OCI-LY1 (cell line): Measurements from ENCODE around the gene OLIG2.

Experiments used
- EZH2 ChIP-seq: fragments of 200-600 bp; sonication (generic), shearing (Covaris generic); IDR thresholded peaks from 2 replicates; pipeline ENCODE4 v1.8.0; 2017; ENCODE audit warnings: borderline replicate concordance, mixed run types, mild to moderate bottlenecking, antibody characterized with exemption, low read length, moderate library complexity, mixed read lengths
- TF ChIP-seq, protein P1 (sequence below): fragments of 200-600 bp; sonication (generic), shearing (Covaris generic); IDR thresholded peaks from 2 replicates; pipeline ENCODE4 v1.5.1; 2017; ENCODE audit warnings: mild to moderate bottlenecking, antibody characterized with exemption, low read length, moderate library complexity, mixed read lengths

DNA sequence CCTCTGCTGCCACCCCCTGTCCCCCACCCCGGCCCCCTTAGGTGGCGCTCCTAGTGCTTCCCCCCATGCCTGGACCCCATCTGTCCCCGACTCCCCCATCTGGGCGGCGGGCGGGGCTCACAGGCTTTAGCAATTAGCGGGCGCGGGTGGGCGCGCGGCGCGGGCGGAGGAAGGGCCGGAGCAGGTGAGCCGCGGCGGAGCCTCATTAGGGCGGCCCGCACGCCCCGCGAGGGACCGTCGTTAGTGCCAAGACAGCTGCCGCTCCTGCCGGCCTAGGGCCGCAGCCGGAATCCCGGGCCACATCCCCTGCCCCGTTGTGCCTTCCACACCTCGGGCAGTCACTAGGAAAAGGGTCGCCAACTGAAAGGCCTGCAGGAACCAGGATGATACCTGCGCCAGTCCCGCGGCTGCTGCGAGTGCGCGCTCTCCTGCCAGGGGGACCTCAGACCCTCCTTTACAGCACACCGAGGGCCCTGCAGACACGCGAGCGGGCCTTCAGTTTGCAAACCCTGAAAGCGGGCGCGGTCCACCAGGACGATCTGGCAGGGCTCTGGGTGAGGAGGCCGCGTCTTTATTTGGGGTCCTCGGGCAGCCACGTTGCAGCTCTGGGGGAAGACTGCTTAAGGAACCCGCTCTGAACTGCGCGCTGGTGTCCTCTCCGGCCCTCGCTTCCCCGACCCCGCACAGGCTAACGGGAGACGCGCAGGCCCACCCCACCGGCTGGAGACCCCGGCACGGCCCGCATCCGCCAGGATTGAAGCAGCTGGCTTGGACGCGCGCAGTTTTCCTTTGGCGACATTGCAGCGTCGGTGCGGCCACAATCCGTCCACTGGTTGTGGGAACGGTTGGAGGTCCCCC is 7.6 kb downstream of the OLIG2 start:
- TF ChIP-seq, protein P1, sequence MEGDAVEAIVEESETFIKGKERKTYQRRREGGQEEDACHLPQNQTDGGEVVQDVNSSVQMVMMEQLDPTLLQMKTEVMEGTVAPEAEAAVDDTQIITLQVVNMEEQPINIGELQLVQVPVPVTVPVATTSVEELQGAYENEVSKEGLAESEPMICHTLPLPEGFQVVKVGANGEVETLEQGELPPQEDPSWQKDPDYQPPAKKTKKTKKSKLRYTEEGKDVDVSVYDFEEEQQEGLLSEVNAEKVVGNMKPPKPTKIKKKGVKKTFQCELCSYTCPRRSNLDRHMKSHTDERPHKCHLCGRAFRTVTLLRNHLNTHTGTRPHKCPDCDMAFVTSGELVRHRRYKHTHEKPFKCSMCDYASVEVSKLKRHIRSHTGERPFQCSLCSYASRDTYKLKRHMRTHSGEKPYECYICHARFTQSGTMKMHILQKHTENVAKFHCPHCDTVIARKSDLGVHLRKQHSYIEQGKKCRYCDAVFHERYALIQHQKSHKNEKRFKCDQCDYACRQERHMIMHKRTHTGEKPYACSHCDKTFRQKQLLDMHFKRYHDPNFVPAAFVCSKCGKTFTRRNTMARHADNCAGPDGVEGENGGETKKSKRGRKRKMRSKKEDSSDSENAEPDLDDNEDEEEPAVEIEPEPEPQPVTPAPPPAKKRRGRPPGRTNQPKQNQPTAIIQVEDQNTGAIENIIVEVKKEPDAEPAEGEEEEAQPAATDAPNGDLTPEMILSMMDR, result no peak
- TF ChIP-seq EZH2, result no peak
